Measurements from ENCODE around the gene NOS1AP. TPM values are rescaled to one million over a fixed set of nuclear protein-coding genes. Genes with fewer than 3 reads are reported as not detected.

NOS1AP gene
- total RNA-seq, 1 donor from 2014 or later, result under 0.01 TPM

GRCh38 chr1:162128693-162129356, 59.3 kb downstream of the NOS1AP start:
- H3K4me1 ChIP-seq (ENCODE audit: control insufficient read depth in 3 of 3, insufficient read depth in 3 of 3, low read length in 3 of 3), result peaks cover 0 to 3% (median 0%) of the 10 kb centered on the region in 3 donors
- no peak overlapping the region for H3K9ac ChIP-seq (ENCODE audit: low read depth in 1 of 3, low read length in 3 of 3)
- H3K4me3 ChIP-seq (ENCODE audit: low read length in 3 of 3), result no peak overlapping the region
- H3K27me3 ChIP-seq (ENCODE audit: control insufficient read depth in 3 of 3, insufficient read depth in 3 of 3, low read length in 3 of 3), result peaks cover 0 to 2% (median 0%) of the 10 kb centered on the region in 3 donors
- H3K36me3 ChIP-seq (ENCODE audit: control insufficient read depth in 3 of 3, insufficient read depth in 3 of 3, low read length in 3 of 3), result no peaks in the 10 kb centered on the region
- H3K9me3 ChIP-seq (ENCODE audit: control insufficient read depth in 3 of 3, low read length in 3 of 3), result no peaks in the 10 kb centered on the region
- no peak overlapping the region for H3K27ac ChIP-seq (ENCODE audit: low read depth, low read length)

GRCh38 chr1:162130308-162130707, 60.8 kb downstream of the NOS1AP start:
- H3K9me3 ChIP-seq (ENCODE audit: control insufficient read depth in 3 of 3, low read length in 3 of 3), result no peaks in the 10 kb centered on the region
- H3K4me3 ChIP-seq (ENCODE audit: low read length in 3 of 3), result no peak overlapping the region
- peaks cover 0 to 2% (median 0%) of the 10 kb centered on the region in 3 donors for H3K27me3 ChIP-seq (ENCODE audit: control insufficient read depth in 3 of 3, insufficient read depth in 3 of 3, low read length in 3 of 3)
- H3K9ac ChIP-seq (ENCODE audit: low read depth in 1 of 3, low read length in 3 of 3), result no peak overlapping the region
- no peaks in the 10 kb centered on the region for H3K36me3 ChIP-seq (ENCODE audit: control insufficient read depth in 3 of 3, insufficient read depth in 3 of 3, low read length in 3 of 3)
- H3K27ac ChIP-seq (ENCODE audit: low read depth, low read length), result no peak overlapping the region
- H3K4me1 ChIP-seq (ENCODE audit: control insufficient read depth in 3 of 3, insufficient read depth in 3 of 3, low read length in 3 of 3), result peaks cover 0 to 3% (median 0%) of the 10 kb centered on the region in 3 donors

GRCh38 chr1:162131400-162132321, 62.2 kb downstream of the NOS1AP start:
- peaks cover 0 to 3% (median 0%) of the 10 kb centered on the region in 3 donors for H3K4me1 ChIP-seq (ENCODE audit: control insufficient read depth in 3 of 3, insufficient read depth in 3 of 3, low read length in 3 of 3)
- H3K27me3 ChIP-seq (ENCODE audit: control insufficient read depth in 3 of 3, insufficient read depth in 3 of 3, low read length in 3 of 3), result peaks cover 0 to 2% (median 0%) of the 10 kb centered on the region in 3 donors
- no peak overlapping the region for H3K4me3 ChIP-seq (ENCODE audit: low read length in 3 of 3)
- no peaks in the 10 kb centered on the region for H3K9me3 ChIP-seq (ENCODE audit: control insufficient read depth in 3 of 3, low read length in 3 of 3)
- no peak overlapping the region for H3K27ac ChIP-seq (ENCODE audit: low read depth, low read length)
- H3K36me3 ChIP-seq (ENCODE audit: control insufficient read depth in 3 of 3, insufficient read depth in 3 of 3, low read length in 3 of 3), result no peaks in the 10 kb centered on the region
- no peak overlapping the region for H3K9ac ChIP-seq (ENCODE audit: low read depth in 1 of 3, low read length in 3 of 3)

- Histone ChIP-seq H3K4me1 (ENCODE audit: control insufficient read depth in 3 of 3, insufficient read depth in 3 of 3, low read length in 3 of 3) (peaks cover 0 to 3% (median 0%) of the 10 kb centered on the region in 3 donors), H3K27ac (ENCODE audit: low read depth, low read length) (no peak overlapping the region), H3K9me3 (ENCODE audit: control insufficient read depth in 3 of 3, low read length in 3 of 3) (no peaks in the 10 kb centered on the region), H3K27me3 (ENCODE audit: control insufficient read depth in 3 of 3, insufficient read depth in 3 of 3, low read length in 3 of 3) (peaks cover 0 to 2% (median 0%) of the 10 kb centered on the region in 3 donors), H3K36me3 (ENCODE audit: control insufficient read depth in 3 of 3, insufficient read depth in 3 of 3, low read length in 3 of 3) (no peaks in the 10 kb centered on the region), H3K9ac (ENCODE audit: low read depth in 1 of 3, low read length in 3 of 3) (no peak overlapping the region), H3K4me3 (ENCODE audit: low read length in 3 of 3) (no peak overlapping the region)
These were observed 64.1 kb downstream of the NOS1AP start for GRCh38 chr1:162133566-162133965.

- H3K9me3 ChIP-seq (ENCODE audit: control insufficient read depth in 3 of 3, low read length in 3 of 3), result no peaks in the 10 kb centered on the region
- peaks cover 0 to 3% (median 0%) of the 10 kb centered on the region in 3 donors for H3K4me1 ChIP-seq (ENCODE audit: control insufficient read depth in 3 of 3, insufficient read depth in 3 of 3, low read length in 3 of 3)
- no peak overlapping the region for H3K27ac ChIP-seq (ENCODE audit: low read depth, low read length)
- no peaks in the 10 kb centered on the region for H3K36me3 ChIP-seq (ENCODE audit: control insufficient read depth in 3 of 3, insufficient read depth in 3 of 3, low read length in 3 of 3)
- H3K4me3 ChIP-seq (ENCODE audit: low read length in 3 of 3), result no peak overlapping the region
- H3K9ac ChIP-seq (ENCODE audit: low read depth in 1 of 3, low read length in 3 of 3), result no peak overlapping the region
- peaks cover 0 to under 1% (median 0%) of the 10 kb centered on the region in 3 donors for H3K27me3 ChIP-seq (ENCODE audit: control insufficient read depth in 3 of 3, insufficient read depth in 3 of 3, low read length in 3 of 3)
These were observed 65.2 kb downstream of the NOS1AP start for GRCh38 chr1:162134646-162135045.

GRCh38 chr1:162135271-162135775, 65.8 kb downstream of the NOS1AP start:
- Histone ChIP-seq H3K27me3 (ENCODE audit: control insufficient read depth in 3 of 3, insufficient read depth in 3 of 3, low read length in 3 of 3) (no peaks in the 10 kb centered on the region), H3K36me3 (ENCODE audit: control insufficient read depth in 3 of 3, insufficient read depth in 3 of 3, low read length in 3 of 3) (no peaks in the 10 kb centered on the region), H3K9me3 (ENCODE audit: control insufficient read depth in 3 of 3, low read length in 3 of 3) (no peaks in the 10 kb centered on the region), H3K27ac (ENCODE audit: low read depth, low read length) (no peak overlapping the region), H3K9ac (ENCODE audit: low read depth in 1 of 3, low read length in 3 of 3) (no peak overlapping the region), H3K4me1 (ENCODE audit: control insufficient read depth in 3 of 3, insufficient read depth in 3 of 3, low read length in 3 of 3) (peaks cover 0 to 3% (median 0%) of the 10 kb centered on the region in 3 donors), H3K4me3 (ENCODE audit: low read length in 3 of 3) (no peak overlapping the region)

GRCh38 chr1:162136760-162137159, 67.3 kb downstream of the NOS1AP start:
- Histone ChIP-seq H3K4me1 (ENCODE audit: control insufficient read depth in 3 of 3, insufficient read depth in 3 of 3, low read length in 3 of 3) (no peaks in the 10 kb centered on the region), H3K9me3 (ENCODE audit: control insufficient read depth in 3 of 3, low read length in 3 of 3) (no peaks in the 10 kb centered on the region), H3K27ac (ENCODE audit: low read depth, low read length) (no peak overlapping the region)

GRCh38 chr1:162137179-162137960, 67.9 kb downstream of the NOS1AP start:
- Histone ChIP-seq H3K36me3 (ENCODE audit: control insufficient read depth in 3 of 3, insufficient read depth in 3 of 3, low read length in 3 of 3) (no peaks in the 10 kb centered on the region), H3K4me1 (ENCODE audit: control insufficient read depth in 3 of 3, insufficient read depth in 3 of 3, low read length in 3 of 3) (no peaks in the 10 kb centered on the region), H3K27me3 (ENCODE audit: control insufficient read depth in 3 of 3, insufficient read depth in 3 of 3, low read length in 3 of 3) (no peaks in the 10 kb centered on the region), H3K9ac (ENCODE audit: low read depth in 1 of 3, low read length in 3 of 3) (no peak overlapping the region), H3K9me3 (ENCODE audit: control insufficient read depth in 3 of 3, low read length in 3 of 3) (no peaks in the 10 kb centered on the region), H3K27ac (ENCODE audit: low read depth, low read length) (no peak overlapping the region), H3K4me3 (ENCODE audit: low read length in 3 of 3) (no peak overlapping the region)

More at GRCh38 chr1:162136760-162137159, 67.3 kb downstream of the NOS1AP start:
- Histone ChIP-seq H3K9ac (ENCODE audit: low read depth in 1 of 3, low read length in 3 of 3) (no peak overlapping the region), H3K36me3 (ENCODE audit: control insufficient read depth in 3 of 3, insufficient read depth in 3 of 3, low read length in 3 of 3) (no peaks in the 10 kb centered on the region), H3K4me3 (ENCODE audit: low read length in 3 of 3) (no peak overlapping the region), H3K27me3 (ENCODE audit: control insufficient read depth in 3 of 3, insufficient read depth in 3 of 3, low read length in 3 of 3) (no peaks in the 10 kb centered on the region)

GRCh38 chr1:162138112-162138511, 68.6 kb downstream of the NOS1AP start:
- H3K9me3 ChIP-seq (ENCODE audit: control insufficient read depth in 3 of 3, low read length in 3 of 3), result no peaks in the 10 kb centered on the region
- no peaks in the 10 kb centered on the region for H3K4me1 ChIP-seq (ENCODE audit: control insufficient read depth in 3 of 3, insufficient read depth in 3 of 3, low read length in 3 of 3)
- H3K4me3 ChIP-seq (ENCODE audit: low read length in 3 of 3), result no peak overlapping the region
- no peak overlapping the region for H3K9ac ChIP-seq (ENCODE audit: low read depth in 1 of 3, low read length in 3 of 3)
- no peak overlapping the region for H3K27ac ChIP-seq (ENCODE audit: low read depth, low read length)
- no peaks in the 10 kb centered on the region for H3K27me3 ChIP-seq (ENCODE audit: control insufficient read depth in 3 of 3, insufficient read depth in 3 of 3, low read length in 3 of 3)
- H3K36me3 ChIP-seq (ENCODE audit: control insufficient read depth in 3 of 3, insufficient read depth in 3 of 3, low read length in 3 of 3), result no peaks in the 10 kb centered on the region
